Colonic mucosa (tissue), 4 donors: ENCODE results near the gene EXOC3L4. TPM values are rescaled to one million over a fixed set of nuclear protein-coding genes. Genes with fewer than 3 reads are reported as not detected.

Source experiments
- DNase-seq: peaks from one replicate; pipeline ENCODE4 v3.0.0-alpha.2; 2020
- H3K27ac ChIP-seq: fragments of 200-600 bp; one replicate; pipeline ENCODE4 v1.8.0; 2021
- H3K27me3 ChIP-seq: fragments of 200-600 bp; one replicate; pipeline ENCODE4 v1.8.0; 2021
- H3K36me3 ChIP-seq: fragments of 200-600 bp; one replicate; pipeline ENCODE4 v1.8.0; 2021
- H3K4me1 ChIP-seq: fragments of 200-600 bp; one replicate; pipeline ENCODE4 v1.8.0; 2021; ENCODE audit warnings: mild to moderate bottlenecking
- H3K4me3 ChIP-seq: fragments of 200-600 bp; one replicate; pipeline ENCODE4 v1.8.0; 2021
- H3K9ac ChIP-seq, 2 donors: one replicate each; pipeline ENCODE4 v1.7.0; 2013; ENCODE audit warnings: control low read depth in 2 of 2, low read depth in 2 of 2, low read length in 2 of 2
- H3K9me3 ChIP-seq: fragments of 200-600 bp; one replicate; pipeline ENCODE4 v1.8.0; 2021
- CTCF ChIP-seq: fragments of 200-600 bp; IDR thresholded peaks from one replicate; pipeline ENCODE4 v1.8.0; 2022; ENCODE audit warnings: antibody characterized with exemption, mild to moderate bottlenecking
- intact Hi-C: fragments of 100-400 bp; cut with DNase I; formaldehyde crosslinking; loops from one replicate; pipeline ENCODE4 v1.14.1; 2022
- total RNA-seq, 2 donors: library from RNA; stranded (reverse); fragmentation: NEBNext Ultra II Directional in 1 of 2; extraction: Animal tissue kit (Norgen Biotek cat#: 25700) in 1 of 2; gene quantifications; one replicate each; pipeline ENCODE4 v1.2.1, GENCODE V29; 2021
- donor health status: healthy.
- donor health status: DM: no; HTN: no; CAD: no.
- donor health status: DM: no; HTN: no; CAD: no.

Gene EXOC3L4
- total RNA-seq, 2 donors from 2014 or later: 11.3 to 15.6 TPM

- Histone ChIP-seq H3K9ac (no peak overlapping the region), H3K27ac (no peak overlapping the region), H3K9me3 (no peaks in the 10 kb centered on the region), H3K27me3 (peaks cover 23% of the 10 kb centered on the region), H3K4me3 (peak overlapping the region; percentile 5), H3K36me3 (no peaks in the 10 kb centered on the region), H3K4me1 (peaks cover 15% of the 10 kb centered on the region)
- no peak for TF ChIP-seq CTCF
- intact Hi-C loops: loop anchor here (10.0 kb wide), 2 partner anchors 81 to 191 kb away; no protein-coding TSS in a partner anchor
- DNase-seq: peak; percentile 87
Observed at GRCh38 chr14:103103461-103104388, 9.2 kb downstream of the EXOC3L4 start.

GRCh38 chr14:103104389-103104653 lies 9.8 kb downstream of the EXOC3L4 start:
- Histone ChIP-seq H3K4me1 (peaks cover 15% of the 10 kb centered on the region), H3K27ac (no peak overlapping the region), H3K27me3 (peaks cover 23% of the 10 kb centered on the region), H3K9me3 (no peaks in the 10 kb centered on the region), H3K4me3 (peak overlapping the region; percentile 5), H3K9ac (peak overlapping the region in 1 of 2 donors; percentile 41), H3K36me3 (no peaks in the 10 kb centered on the region)
- DNase-seq: no peak
- intact Hi-C loops: loop anchor here (10.0 kb wide), 2 partner anchors 80 to 190 kb away; no protein-coding TSS in a partner anchor
- TF ChIP-seq CTCF: no peak

GRCh38 chr14:103104654-103105452 lies 10.3 kb downstream of the EXOC3L4 start:
- no peak overlapping the region for H3K27ac ChIP-seq
- no peak overlapping the region for H3K4me3 ChIP-seq
- H3K36me3 ChIP-seq: no peaks in the 10 kb centered on the region
- peak; percentile 82 for DNase-seq
- H3K4me1 ChIP-seq: peaks cover 15% of the 10 kb centered on the region
- H3K9me3 ChIP-seq: no peaks in the 10 kb centered on the region
- peak overlapping the region in 1 of 2 donors; percentile 41 for H3K9ac ChIP-seq
- peak; percentile 92 for TF ChIP-seq CTCF
- H3K27me3 ChIP-seq: peaks cover 23% of the 10 kb centered on the region
- intact Hi-C loops: loop anchor here (5.0 to 10.0 kb wide), 3 partner anchors 37 to 190 kb away; no protein-coding TSS in a partner anchor

- Histone ChIP-seq H3K9ac (peak overlapping the region in 1 of 2 donors; percentile 16), H3K27ac (no peak overlapping the region), H3K4me1 (peaks cover 15% of the 10 kb centered on the region), H3K27me3 (peaks cover 23% of the 10 kb centered on the region), H3K4me3 (no peak overlapping the region), H3K36me3 (no peaks in the 10 kb centered on the region), H3K9me3 (no peaks in the 10 kb centered on the region)
- DNase-seq: peak; percentile 56
- intact Hi-C loops: loop anchor here (5.0 to 10.0 kb wide), 3 partner anchors 37 to 189 kb away; no protein-coding TSS in a partner anchor
- no peak for TF ChIP-seq CTCF
Observed at GRCh38 chr14:103105580-103106150, 11.1 kb downstream of the EXOC3L4 start.

GRCh38 chr14:103107455-103107854 lies 12.9 kb downstream of the EXOC3L4 start:
- no peak for TF ChIP-seq CTCF
- DNase-seq: no peak
- Histone ChIP-seq H3K27me3 (peaks cover 20% of the 10 kb centered on the region), H3K9ac (no peak overlapping the region), H3K36me3 (no peaks in the 10 kb centered on the region), H3K4me1 (peaks cover 21% of the 10 kb centered on the region), H3K9me3 (no peaks in the 10 kb centered on the region), H3K4me3 (no peak overlapping the region), H3K27ac (no peak overlapping the region)
- intact Hi-C loops: loop anchor here (5.0 to 10.0 kb wide), 3 partner anchors 35 to 187 kb away; no protein-coding TSS in a partner anchor
